Activated CD8-positive, alpha-beta memory T cell treated with anti-CD3 and anti-CD28 coated beads, Interleukin-2, amount 50 U/mL, for 24 hours (primary cell): ENCODE measurements around the gene MAPK11.

Experiments
- DNase-seq: peaks from one replicate; pipeline ENCODE4 v3.0.0-alpha.2; 2020; ENCODE audit errors: extremely low read depth

MAPK11 gene

DNA sequence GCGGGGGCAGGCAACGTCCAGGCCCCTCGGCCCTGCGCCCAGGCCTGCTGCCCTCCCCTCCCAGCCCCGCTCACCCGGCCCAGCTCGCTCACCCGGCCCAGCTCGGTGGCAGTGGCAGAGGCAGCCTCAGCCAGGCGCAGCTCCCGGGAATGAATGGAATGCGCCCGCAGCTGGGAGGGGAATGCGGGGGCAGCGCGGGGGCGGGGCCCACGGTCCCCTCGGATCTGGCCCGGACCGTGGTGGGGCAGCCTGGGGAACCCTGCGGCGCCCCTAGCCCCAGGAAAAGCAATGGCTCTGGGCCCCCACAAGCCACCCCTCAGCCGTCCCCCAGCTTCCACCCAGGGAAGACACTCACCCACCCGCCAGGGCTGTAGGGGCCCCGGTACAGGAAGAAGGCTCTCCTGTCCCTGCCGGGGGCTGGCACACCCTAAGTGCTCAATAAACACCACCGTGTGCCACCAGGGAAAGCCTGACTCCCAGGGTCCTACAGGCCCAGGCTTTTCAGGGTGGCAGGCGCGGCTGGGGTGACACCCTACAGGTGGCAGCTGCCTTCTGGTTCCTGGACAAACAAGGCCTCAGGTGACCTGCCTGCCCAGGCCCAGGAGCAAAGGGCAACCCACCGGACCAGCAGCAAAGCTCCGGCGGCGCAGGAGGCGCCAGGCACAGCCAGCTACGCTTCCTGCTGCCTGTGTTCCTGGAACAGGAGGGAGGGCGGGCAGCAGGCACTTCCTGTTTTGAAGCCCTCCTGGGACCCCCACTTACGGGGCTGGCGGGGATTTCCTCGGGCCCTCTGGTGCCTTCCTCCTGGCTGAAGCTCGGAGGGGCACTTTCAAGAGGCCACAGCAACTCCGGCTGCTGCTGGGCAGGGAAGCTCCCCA is 23.5 kb upstream of the MAPK11 start:
- no peak for DNase-seq

DNA sequence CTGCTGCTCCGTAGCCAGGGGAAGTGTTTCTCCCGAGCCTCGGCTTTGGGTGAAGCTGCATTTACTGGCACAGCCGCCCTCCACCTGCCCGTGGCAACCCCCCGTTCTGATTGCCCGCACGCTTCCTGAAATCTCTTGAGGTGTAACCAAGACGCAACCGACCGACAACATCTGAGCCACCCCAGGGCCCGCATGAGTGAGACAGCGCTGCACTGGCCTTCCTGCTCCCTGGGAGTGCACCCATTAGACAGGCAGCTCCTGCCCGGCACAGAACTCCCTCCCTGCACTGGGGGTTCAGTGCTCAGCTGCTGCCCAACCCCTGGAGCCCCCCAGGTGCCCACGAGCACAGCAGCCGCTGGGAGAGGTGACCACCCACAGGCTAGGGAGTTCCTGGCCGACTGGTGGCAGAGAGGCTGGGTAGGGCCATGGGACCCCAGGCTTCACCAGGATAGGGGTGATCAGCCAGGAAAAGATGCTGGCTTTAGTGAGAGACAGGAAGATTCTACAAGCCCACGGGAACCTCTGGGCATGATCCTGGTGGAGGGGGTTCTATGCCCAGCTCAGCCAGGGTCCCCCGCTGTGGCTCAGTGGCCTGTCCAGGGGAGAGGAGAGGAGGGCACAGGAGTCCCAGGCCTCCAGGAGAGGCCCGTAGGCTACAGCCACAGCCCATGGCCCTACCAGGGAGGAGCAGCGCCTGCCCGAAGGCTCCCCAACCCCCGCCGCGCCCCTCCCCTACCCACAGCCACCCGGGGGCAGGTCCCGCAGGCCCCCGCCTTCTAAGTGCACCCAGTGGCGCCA is 22.7 kb upstream of the MAPK11 start:
- no peak for DNase-seq

DNA sequence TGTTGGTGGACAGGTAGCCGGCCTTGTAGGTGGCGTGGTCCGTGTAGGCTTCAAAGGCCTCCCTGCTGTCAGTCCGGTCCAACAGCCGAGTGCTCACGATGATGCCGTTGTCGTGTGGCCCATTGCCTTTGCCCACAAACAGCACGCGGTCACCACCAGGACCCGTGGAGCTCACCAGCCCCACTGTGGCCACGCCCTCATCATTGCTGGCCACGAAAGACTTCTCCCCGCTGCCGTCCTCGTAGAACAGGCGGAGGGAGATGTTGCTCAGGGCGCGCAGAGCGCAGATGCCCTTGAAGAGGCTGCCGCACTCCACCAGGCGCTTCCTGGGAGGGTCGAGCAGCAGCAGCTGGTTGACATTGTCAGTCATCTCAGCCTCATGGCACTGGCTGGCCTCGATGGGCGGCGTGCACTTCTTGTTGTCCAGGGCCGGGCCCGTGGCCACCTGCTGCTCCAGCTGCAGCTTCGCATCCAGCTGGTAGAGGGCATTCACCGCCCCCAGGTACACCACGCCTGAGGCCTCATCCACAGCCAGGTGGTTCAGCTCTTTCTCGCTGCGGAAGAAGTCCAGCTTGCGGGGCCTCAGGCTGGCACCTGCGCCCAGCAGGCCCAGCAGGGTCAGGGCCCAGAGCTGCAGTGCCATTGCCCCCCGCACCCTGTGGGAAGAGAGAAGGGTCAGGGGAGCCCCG is 19.9 kb upstream of the MAPK11 start:
- DNase-seq: no peak

DNA sequence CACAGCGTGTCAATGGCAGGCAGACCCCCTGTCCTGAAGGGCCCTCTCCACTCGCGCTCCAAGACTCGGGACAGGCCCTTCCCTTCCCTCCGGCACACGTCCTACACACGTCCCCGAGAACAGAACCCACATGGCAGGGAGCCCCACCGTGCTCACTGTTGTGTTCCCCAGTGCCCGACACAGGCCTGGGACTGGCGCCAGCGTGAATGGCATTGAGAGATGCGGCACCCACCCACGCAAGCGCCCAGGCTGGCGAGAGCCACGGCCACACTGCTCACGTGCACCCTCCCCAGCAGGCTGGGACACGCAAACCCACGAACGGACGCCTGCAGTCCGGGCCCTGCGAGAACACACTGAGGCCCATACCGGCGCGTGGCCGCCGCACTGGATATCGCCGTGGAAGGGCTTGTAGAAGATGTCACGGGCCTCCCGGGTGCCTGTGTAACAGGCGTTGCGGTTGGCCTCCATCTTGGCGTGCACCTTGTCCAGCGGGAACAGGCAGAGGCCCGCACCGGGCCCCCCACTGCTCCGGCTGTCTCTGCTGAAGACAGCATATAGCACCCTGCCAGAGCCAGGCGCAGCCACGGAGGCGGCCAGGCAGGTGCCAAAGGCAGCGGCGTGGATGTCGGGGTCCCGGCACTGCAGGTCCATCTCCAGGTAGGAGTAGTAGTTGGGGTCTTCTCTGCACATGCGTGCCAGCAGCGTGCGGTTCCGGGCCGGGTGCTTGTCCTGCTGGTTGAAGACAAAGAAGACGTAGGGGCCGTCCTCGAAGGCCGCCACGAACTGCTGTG is 19.2 kb upstream of the MAPK11 start:
- DNase-seq: no peak

DNA sequence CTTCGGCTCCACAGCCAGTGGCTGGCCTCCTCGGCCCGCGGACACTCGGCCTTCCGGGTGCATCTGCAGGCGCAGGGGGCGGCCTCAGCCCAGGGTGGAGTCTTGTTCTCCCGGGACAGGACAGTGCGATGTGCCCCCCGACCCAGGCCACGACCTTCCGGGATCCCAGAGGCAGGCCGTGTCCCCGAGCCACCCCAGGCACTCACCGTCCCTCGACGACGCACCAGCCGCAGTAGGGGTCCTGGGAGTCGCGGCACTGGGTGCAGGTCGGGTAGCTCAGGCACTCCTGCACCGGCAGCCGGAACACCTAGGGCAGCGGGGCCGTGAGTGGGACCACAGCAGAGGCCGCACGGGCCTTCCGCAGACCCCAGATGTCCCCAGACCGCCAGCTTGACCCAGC is 17.6 kb upstream of the MAPK11 start:
- no peak for DNase-seq

DNA sequence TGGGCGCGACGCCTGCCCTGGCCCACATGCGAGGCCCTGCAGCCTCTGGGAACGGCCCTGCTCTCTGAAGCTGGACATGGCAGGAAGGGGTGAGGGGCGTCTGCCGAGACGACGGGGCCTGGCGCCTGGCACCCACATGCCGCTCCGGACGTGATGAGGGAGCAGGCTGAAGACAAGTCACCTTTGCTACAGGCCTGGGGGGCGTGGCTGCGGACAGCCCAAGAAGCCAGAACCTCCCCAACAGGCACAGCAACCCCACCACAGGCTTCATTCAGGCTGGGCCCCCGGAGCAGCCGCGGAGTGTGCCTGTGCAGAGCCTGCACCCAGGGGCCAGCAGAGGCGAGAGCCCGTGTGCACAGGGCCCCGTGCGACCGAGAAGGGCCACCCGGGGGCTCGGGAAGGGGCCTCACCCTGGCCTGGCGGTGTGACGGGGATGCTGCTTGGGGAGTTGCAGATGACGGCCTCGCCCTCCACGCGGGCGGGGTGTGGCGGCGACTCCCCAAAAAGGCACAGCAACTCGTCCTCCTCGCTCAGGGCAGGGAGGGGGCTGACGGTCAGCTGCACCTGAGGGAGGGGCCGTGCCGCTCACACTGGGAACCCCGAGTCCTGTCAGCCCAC is 16.6 kb upstream of the MAPK11 start:
- DNase-seq: no peak

DNA sequence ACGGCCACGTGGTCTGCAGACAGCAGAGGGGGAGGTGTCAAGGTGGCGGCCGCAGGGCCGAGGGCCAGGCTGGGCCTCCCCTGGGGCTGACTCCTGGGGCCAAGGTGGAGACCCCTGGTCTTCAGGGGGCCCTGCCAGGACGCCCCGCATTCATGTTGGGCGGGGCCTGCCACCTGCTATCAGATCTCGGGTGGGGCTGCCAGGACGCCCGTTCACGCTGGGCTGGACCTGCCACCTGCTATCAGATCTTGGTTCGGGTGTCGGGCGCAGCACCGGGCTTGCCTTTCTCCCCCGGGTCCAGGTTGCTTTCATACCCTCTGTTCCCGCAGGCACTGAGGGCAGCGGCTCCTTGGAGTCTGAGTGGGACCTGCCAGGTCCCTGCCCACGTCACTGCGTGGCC is 16.1 kb upstream of the MAPK11 start:
- DNase-seq: no peak

DNA sequence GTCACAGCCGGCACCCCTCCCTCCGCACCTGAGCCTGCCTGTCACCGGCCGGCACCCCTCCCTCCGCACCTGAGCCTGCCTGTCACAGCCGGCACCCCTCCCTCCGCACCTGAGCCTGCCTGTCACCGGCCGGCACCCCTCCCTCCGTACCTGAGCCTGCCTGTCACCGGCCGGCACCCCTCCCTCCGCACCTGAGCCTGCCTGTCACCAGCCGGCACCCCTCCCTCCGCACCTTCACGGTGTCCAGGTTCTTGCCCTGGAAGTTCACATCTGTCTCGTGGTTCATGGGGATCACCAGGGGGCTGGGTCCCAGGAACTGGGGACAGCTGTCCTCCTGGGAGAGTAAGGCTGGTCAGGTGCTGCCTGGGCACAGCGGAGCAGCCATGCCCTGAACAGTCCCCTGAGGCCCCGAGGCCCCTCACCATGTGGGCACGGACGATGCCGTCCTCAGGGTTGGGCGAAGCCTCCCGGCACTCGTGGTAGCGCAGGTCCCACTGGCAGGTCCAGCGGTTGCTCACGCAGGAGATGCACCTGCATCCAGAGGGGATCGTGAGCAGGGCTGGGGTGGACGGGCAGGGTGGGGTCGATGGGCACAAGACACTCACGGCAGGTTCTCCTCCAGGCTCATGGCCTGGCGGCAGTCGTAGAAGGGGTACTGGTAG is 15.5 kb upstream of the MAPK11 start:
- DNase-seq: no peak

DNA sequence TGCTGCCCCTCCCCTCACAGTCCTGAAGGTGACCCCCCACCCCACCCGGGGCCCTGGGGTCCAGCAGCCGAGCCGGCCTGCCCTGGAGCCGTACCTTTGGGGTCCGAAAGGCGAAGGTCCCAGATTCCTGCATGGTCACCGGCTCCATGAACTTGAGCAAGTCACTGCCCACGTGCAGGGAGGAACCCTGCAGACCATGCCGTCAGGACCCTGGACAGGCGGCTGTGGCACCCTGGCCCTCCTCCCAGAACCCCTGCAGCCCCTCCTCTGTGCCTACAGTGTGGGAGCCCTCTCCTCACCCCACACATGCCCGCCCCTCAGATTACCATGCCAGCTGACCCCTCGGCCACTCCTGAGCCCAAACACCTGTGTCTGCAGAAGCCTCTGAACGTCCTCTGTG is 14.3 kb upstream of the MAPK11 start:
- DNase-seq: no peak

DNA sequence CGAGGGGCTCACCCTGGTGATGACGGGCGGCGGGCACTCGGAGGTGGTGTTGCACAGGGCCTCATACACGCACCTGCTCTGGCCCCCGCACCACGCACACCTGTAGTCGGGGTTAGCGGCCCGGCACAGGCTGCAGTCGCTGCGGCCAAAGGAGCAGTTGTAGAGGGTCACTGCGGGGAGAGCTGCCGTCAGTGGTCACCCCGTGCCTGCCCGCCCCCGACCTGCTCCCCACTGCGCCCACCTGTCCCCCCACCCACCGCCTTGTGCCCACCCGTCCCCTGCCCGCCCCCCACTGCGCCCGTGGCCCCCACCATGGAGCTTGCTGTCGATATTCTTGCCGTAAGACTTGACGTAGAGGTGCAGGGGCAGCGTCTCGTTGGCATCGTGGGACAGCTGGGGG is 13.6 kb upstream of the MAPK11 start:
- no peak for DNase-seq

DNA sequence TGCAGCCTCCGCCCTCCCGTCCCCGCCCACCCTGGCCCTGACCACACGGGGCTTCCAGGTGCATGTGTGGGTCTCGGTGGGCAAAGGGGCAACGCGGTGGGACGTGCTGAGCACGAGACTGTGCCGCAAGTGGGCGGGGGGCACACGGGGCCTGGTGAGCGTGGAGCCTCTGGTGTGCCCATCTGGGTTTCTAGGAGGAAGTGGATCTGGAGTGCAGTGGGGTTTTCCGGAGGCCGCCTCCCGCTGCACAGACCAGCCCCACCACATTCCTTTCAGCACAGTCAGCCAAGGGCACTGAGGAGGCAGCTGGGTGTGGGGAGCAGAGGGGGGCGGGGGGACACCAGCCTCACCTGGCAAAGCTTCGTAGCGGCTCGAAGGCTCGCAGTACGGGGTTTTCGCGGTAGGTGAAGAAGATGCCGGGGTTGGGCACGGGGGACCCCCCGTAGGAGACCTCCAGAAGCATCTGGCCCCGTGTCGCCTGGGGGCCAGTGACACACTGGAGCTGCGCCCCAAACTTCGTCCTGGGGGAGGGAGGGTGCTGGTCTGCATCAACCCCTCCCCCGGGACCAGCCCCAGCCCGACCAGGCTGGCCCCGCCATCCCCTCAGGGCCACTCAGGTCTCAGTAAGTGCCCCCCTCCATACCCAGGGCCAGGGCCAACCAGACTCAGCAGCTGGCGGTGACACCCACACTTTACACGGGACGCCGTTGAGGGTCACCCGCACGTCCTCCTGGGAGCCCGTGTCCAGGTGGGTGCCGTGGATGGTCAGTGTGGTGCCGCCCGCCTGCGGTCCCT is 12.4 kb upstream of the MAPK11 start:
- DNase-seq: no peak

DNA sequence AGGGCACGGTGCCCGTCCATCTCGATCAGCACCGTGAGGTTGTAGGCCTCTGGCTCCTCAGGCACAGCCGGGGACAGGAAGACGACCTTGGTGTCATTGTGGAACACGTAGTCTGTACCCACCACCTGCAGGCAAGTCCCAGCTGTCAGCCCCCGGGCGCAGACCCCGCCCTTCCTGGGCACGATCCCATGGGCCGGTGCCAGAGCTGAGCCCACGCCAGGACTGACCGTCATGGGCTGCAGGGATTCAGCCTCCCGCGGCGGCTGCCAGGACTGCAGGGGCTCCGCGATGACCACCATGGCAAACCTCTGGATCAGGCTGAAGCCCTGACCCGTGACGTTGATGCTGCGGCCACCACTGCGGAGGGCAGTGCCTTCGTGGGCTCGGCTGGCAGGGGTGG is 11.8 kb upstream of the MAPK11 start:
- no peak for DNase-seq

DNA sequence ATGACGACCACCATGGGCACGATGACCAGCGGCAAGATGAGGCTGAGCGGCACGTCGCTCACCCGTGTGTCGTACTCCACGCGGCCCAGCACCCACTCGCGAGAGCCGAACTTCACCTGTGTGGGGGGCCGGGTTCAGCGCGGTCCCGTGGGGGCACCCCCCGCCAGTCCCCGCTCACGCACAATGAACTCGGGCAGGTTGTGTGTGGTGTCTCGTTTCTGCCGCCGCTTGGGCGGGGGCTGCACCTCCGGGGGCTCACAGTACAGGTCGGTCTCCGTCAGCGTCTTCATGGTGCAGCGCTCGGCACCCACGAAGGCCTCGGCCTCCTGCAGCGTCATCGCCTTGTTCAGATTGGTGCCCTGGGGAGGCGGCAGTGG is 11.2 kb upstream of the MAPK11 start:
- no peak for DNase-seq

DNA sequence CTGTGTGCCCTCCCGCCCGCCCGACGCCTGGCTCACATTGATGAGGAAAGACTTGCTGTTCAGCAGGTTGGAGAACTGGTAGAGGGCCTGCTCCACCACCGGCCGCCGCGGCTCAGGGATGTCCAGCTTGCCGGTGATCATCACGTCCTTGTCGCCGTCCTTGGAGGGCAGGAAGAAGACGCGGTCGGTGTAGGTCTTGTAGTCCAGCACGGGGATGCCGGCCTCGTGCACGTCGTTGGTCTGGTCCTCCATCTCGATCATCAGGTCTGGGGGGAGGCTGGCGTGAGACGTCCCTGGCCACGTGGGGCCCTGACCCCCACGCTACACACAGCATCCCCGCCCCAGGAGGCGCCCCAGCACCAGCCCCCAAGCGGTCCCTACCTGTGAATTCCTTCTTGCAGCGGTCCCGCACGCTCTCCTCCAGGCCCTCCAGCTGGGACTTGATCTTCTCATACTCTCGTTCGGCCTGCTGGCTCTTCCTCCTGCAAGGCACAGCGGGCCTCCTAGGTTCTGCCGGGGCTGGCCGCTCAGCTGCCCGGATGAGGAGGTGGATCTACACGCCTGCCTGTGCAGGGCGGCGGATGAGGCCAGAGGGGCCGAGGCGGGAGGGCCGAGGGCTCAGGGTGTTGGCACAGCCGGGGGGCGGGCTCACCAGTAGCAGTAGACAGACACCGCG is 10.7 kb upstream of the MAPK11 start:
- no peak for DNase-seq

DNA sequence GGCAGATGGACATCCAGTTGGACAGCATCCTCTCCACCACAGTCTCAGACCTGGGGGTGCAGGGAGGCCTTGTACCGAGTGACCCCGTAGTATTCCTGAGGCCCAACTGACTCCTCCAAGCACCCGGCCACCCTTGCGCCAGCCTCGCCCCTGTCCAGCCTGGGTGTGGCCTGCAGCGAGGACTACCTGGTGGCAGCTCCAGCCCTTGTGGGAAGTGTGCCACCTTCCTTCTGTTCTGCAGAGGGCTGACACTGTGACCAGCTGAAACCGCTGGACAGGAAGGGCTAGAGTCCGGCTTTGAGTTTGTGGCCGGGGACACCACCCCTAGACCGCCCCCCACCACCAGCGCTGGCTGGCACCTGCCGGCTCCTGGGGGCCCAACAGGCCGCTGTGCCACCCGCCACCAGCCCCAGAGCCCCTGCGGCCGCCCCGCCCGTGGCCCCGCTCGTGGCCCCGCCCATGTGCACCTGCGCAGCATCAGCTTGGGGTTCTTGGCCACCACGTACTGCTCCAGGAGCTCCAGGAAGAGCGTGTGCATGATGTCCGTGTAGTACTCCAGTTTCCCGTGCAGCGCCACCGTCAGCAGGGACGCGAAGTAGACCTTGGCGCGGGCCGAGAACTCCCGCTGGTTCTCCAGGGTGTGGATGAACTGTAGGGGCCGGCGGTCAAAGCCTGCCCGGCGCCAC is 10.0 kb upstream of the MAPK11 start:
- no peak for DNase-seq

DNA sequence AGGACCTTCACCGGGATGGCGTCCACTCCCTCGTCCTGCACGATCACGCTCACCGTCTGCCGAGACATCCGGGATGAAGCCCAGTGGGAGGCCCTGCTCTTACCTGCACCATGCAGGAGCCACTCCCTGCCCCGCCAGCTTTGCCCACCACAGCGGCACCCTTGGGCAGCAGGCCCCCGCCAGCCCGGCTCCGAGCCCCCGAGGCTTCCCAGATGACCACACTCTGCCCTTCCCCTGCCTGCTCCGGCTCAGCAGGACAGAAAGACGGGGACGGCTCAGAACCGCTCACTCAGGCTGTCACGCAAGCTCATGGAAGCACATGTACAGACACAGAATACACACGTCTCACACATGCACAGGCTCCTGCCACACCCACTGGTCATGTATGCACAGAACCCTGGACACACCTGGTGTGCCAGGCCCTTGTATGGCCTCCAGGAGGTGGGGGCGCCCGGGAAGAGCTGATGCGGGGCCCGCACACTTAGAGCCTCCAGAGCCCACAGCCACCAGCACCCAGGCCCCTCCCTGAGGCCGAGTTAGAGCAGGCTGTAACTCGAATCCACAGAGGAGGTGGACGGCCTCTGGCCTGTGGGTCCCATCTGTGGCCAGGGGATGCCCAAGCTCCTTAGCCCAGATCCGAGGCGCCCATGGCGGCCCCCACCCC is 8.9 kb upstream of the MAPK11 start:
- no peak for DNase-seq

DNA sequence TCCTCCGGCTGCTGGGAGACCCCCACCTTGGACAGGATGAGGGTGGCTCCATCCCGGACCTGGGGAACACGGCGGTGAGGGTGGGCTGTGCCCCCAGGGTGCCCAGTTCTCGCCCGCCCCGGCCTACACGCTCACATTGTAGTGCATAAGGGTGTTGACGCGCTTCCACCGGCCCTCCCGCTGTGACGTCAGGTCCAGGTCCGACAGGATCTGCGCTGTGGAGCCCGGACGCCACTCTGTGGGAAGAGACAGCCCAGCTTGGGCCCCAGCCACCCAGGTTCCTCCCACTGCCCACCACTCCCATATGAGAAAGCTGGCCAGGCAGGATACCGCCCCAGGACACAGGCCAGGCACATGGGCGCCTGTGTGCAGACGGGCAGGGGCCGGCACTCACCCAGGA is 8.3 kb upstream of the MAPK11 start:
- no peak for DNase-seq

DNA sequence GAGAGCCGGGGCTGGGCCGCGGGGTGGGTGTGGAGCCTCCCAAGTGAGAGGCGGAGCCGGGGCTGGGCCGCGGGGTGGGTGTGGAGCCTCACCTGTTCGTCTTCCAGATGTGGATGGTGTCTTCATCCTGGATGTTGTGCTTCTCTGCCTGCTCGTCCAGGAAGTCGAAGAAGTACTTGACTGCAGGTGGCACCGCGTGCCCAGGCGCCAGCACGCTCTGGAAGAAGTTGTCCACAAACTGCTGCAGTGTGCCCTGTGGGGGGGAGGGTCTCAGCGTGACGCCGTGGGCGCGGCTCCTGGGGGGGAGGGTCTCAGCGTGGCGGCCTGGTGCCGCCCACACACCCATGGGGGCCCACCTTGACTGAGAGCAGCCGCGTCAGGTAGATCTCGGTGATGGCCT is 7.6 kb upstream of the MAPK11 start:
- no peak for DNase-seq
